IMR-90 (cell line): ENCODE measurements around the gene FRMD1.

ENCODE experiments used
- CHD1 ChIP-seq: IDR thresholded peaks from 2 replicates; pipeline ENCODE4 v1.6.1; 2012; ENCODE audit warnings: low read depth, low read length, improper control_type of control experiment
- CTCF ChIP-seq: conservative IDR thresholded peaks from 2 replicates; pipeline ENCODE4 v1.5.1; 2012; ENCODE audit warnings: mild to moderate bottlenecking, low read depth, low read length, improper control_type of control experiment
- MAZ ChIP-seq: IDR thresholded peaks from 2 replicates; pipeline ENCODE4 v1.6.1; 2012; ENCODE audit warnings: low read depth, mild to moderate bottlenecking, low read length, improper control_type of control experiment, moderate library complexity, borderline replicate concordance
- POLR2A ChIP-seq: IDR thresholded peaks from 2 replicates; pipeline ENCODE4 v1.6.1; 2012; ENCODE audit warnings: mild to moderate bottlenecking, low read depth, low read length
- RCOR1 ChIP-seq: IDR thresholded peaks from 2 replicates; pipeline ENCODE4 v1.6.1; 2012; ENCODE audit warnings: mild to moderate bottlenecking, low read length, improper control_type of control experiment; ENCODE audit not compliant: insufficient replicate concordance

- TF ChIP-seq CTCF = no peak
- TF ChIP-seq RCOR1 = no peak
- TF ChIP-seq POLR2A = no peak
- no peak for TF ChIP-seq CHD1
- TF ChIP-seq MAZ = no peak
These were observed 4.0 kb upstream of the FRMD1 start for GRCh38 chr6:168082860-168083513.
